Fibroblast of lung (primary cell): ENCODE data around the gene CHURC1.

Experiments
- EZH2 ChIP-seq: IDR thresholded peaks from 2 replicates; pipeline ENCODE4 v1.5.1; 2012; ENCODE audit warnings: low read length, control low read depth, mild to moderate bottlenecking; ENCODE audit errors: missing control alignments
- TF ChIP-seq, protein P1 (sequence below), 2 donors: IDR thresholded peaks in 1 of 2; conservative IDR thresholded peaks in 1 of 2; 1 replicate in 1 of 2; 2 replicates in 1 of 2; pipeline ENCODE4 v1.5.1; 2011 to 2012; ENCODE audit warnings: low read length in 2 of 2, control low read depth in 1 of 2, inconsistent platforms in 1 of 2, low read depth in 1 of 2, mild to moderate bottlenecking in 1 of 2

DNA sequence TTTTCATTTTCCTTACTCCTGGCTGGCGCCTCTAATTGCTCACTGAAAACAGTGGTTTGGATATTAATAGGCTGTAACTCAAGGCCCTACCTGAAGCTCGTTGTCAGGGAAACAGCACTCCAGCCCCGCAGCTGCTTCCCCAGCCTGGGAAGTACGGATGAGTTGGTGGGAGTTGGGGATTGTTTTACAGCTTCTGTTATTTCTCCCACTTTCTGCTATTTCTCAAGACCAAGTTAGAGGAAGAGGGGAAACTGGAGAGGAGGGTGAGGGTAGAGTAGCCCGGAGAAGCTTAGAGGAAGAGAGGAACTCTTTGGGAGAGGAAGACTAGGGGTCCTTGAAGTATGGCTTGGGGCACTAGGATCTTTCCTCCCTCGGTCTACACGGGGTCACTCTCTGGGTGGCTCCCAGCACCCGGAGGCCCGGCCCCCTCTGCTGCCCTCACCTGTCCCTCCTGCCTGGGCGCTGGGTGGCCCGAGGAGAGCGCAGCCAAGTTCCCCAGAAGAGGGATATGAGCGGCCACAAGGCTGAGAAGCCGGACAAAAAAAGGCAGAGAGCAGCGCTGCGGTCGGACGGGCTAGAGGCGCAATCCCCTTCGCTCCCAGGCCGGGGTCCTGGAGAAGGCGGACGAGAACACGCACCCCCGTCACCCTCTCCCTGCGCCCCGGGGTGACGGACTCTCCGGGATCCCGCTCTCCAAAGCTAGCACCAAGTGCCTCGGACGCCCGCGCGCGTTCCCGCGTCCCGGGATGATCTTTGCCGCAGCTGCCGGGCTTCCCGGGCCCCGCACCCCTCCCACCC lies 35.2 kb upstream of the CHURC1 start:
- peak; percentile 87 for TF ChIP-seq EZH2
- TF ChIP-seq, protein P1, sequence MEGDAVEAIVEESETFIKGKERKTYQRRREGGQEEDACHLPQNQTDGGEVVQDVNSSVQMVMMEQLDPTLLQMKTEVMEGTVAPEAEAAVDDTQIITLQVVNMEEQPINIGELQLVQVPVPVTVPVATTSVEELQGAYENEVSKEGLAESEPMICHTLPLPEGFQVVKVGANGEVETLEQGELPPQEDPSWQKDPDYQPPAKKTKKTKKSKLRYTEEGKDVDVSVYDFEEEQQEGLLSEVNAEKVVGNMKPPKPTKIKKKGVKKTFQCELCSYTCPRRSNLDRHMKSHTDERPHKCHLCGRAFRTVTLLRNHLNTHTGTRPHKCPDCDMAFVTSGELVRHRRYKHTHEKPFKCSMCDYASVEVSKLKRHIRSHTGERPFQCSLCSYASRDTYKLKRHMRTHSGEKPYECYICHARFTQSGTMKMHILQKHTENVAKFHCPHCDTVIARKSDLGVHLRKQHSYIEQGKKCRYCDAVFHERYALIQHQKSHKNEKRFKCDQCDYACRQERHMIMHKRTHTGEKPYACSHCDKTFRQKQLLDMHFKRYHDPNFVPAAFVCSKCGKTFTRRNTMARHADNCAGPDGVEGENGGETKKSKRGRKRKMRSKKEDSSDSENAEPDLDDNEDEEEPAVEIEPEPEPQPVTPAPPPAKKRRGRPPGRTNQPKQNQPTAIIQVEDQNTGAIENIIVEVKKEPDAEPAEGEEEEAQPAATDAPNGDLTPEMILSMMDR (conservative IDR thresholded peaks at IDR 0.05 in 1 of 2, IDR thresholded peaks at IDR 0.05 in 1 of 2; ENCODE audit: low read depth in 1 of 2, low read length in 2 of 2): no peak
